Bronchial epithelial cell (primary cell): ENCODE results near the gene OLFML2A. TPM values are rescaled to one million over a fixed set of nuclear protein-coding genes. Genes with fewer than 3 reads are reported as not detected.

ENCODE experiments used
- DNase-seq: peaks from one replicate; pipeline ENCODE4 v3.0.0-alpha.2; 2010; ENCODE audit warnings: low read depth
- FAIRE-seq: peaks from 2 replicates; lab custom pipeline; 2011; peaks lifted over from hg19 to GRCh38; lab: Jason Lieb, UNC
- H3K27me3 ChIP-seq: 2 replicates; pipeline ENCODE4 v1.5.1; 2011; ENCODE audit warnings: low read length; ENCODE audit not compliant: control insufficient read depth, insufficient read depth
- H3K36me3 ChIP-seq: 2 replicates; pipeline ENCODE4 v1.5.1; 2011; ENCODE audit warnings: low read length; ENCODE audit not compliant: control insufficient read depth, insufficient read depth
- H3K4me3 ChIP-seq: 2 replicates; pipeline ENCODE4 v1.5.1; 2011; ENCODE audit warnings: mild to moderate bottlenecking, low read depth, low read length, control low read depth
- CTCF ChIP-seq: IDR thresholded peaks from 2 replicates; pipeline ENCODE4 v1.5.1; 2011; ENCODE audit warnings: mild to moderate bottlenecking, moderate library complexity, low read length, control low read depth, inconsistent platforms; ENCODE audit not compliant: insufficient read depth, severe bottlenecking
- total RNA-seq: library from RNA; depleted of rRNA; stranded (reverse); fragments of >200 nt; gene quantifications from 2 replicates; pipeline ENCODE4 v1.2.1, GENCODE V29; 2014

OLFML2A gene
- total RNA-seq, 1 donor from 2014 or later = 4.5 TPM

GRCh38 chr9:124739360-124739759 is 37.6 kb upstream of the OLFML2A start:
- H3K4me3 ChIP-seq = no peak overlapping the region
- no peak for TF ChIP-seq CTCF
- no peaks in the 10 kb centered on the region for H3K36me3 ChIP-seq
- FAIRE-seq = no peak
- no peaks in the 10 kb centered on the region for H3K27me3 ChIP-seq
- DNase-seq = no peak

- DNase-seq (no peak), FAIRE-seq (no peak)
- no peak for TF ChIP-seq CTCF
- Histone ChIP-seq H3K4me3 (no peak overlapping the region), H3K27me3 (no peaks in the 10 kb centered on the region), H3K36me3 (no peaks in the 10 kb centered on the region)
These were observed 35.8 kb upstream of the OLFML2A start for GRCh38 chr9:124741149-124741548.

GRCh38 chr9:124741662-124742061 is 35.3 kb upstream of the OLFML2A start:
- TF ChIP-seq CTCF = no peak
- FAIRE-seq (no peak), DNase-seq (peak; percentile 43)
- Histone ChIP-seq H3K4me3 (no peak overlapping the region), H3K36me3 (no peaks in the 10 kb centered on the region), H3K27me3 (no peaks in the 10 kb centered on the region)

- H3K27me3 ChIP-seq = no peaks in the 10 kb centered on the region
- H3K36me3 ChIP-seq = no peaks in the 10 kb centered on the region
- FAIRE-seq (no peak), DNase-seq (no peak)
- no peak for TF ChIP-seq CTCF
- H3K4me3 ChIP-seq = no peak overlapping the region
These were observed 34.0 kb upstream of the OLFML2A start for GRCh38 chr9:124742940-124743339.

GRCh38 chr9:124743686-124744348 is 33.1 kb upstream of the OLFML2A start:
- Histone ChIP-seq H3K27me3 (no peaks in the 10 kb centered on the region), H3K36me3 (no peaks in the 10 kb centered on the region), H3K4me3 (no peak overlapping the region)
- DNase-seq = no peak
- FAIRE-seq = no peak
- no peak for TF ChIP-seq CTCF

GRCh38 chr9:124747065-124747464 is 29.9 kb upstream of the OLFML2A start:
- Histone ChIP-seq H3K27me3 (no peaks in the 10 kb centered on the region), H3K36me3 (no peaks in the 10 kb centered on the region), H3K4me3 (no peak overlapping the region)
- TF ChIP-seq CTCF = no peak
- FAIRE-seq (no peak), DNase-seq (no peak)
